Gastroesophageal sphincter (tissue), 4 donors: Measurements from ENCODE around the gene C6orf52. TPM values are rescaled to one million over a fixed set of nuclear protein-coding genes. Genes with fewer than 3 reads are reported as not detected.
"Not testable (repeated sequence)": the region's sequence is repeated elsewhere in the genome, so short reads cannot be mapped to it uniquely, and the experiment has no call there.

Source experiments
- ATAC-seq: fragments of 150-250 bp; one replicate; pipeline ENCODE4 v1.9.1; 2016; ENCODE audit warnings: mild to moderate bottlenecking, moderate library complexity
- H3K27ac ChIP-seq, 4 donors: fragments of 200-600 bp; sonication (generic) in 3 of 4; 1 replicate in 3 of 4; 2 replicates in 1 of 4; pipeline ENCODE4 v1.5.1; 2016 to 2019
- H3K27me3 ChIP-seq: fragments of 200-600 bp; sonication (generic); one replicate; pipeline ENCODE4 v1.5.1; 2019
- H3K36me3 ChIP-seq, 2 donors: fragments of 200-600 bp; sonication (generic); one replicate each; pipeline ENCODE4 v1.5.1; 2019; ENCODE audit warnings: control low read depth in 1 of 2
- H3K4me1 ChIP-seq, 3 donors: fragments of 200-600 bp; sonication (generic); 1 replicate in 2 of 3; 2 replicates in 1 of 3; pipeline ENCODE4 v1.5.1; 2016 to 2019; ENCODE audit warnings: control low read depth in 2 of 3
- H3K4me3 ChIP-seq, 2 donors: fragments of 200-600 bp; sonication (generic); one replicate each; pipeline ENCODE4 v1.5.1; 2019; ENCODE audit warnings: mild to moderate bottlenecking in 1 of 2, moderate library complexity in 1 of 2
- H3K9me3 ChIP-seq, 3 donors: fragments of 200-600 bp; sonication (generic); one replicate each; pipeline ENCODE4 v1.5.1; 2017 to 2019; ENCODE audit warnings: control low read depth in 2 of 3
- CTCF ChIP-seq, 4 experiments: fragments of 200-600 bp in 2 of 4; fragments of 450-650 bp in 2 of 4; sonication (generic) in 1 of 4; IDR thresholded peaks; one replicate each; pipeline ENCODE4 v1.5.1; 2017 to 2019; ENCODE audit warnings: antibody characterized with exemption in 4 of 4, mild to moderate bottlenecking in 2 of 4, moderate library complexity in 2 of 4
- EP300 ChIP-seq: sonication (generic); formaldehyde crosslinking; IDR thresholded peaks from one replicate; pipeline ENCODE4 v1.6.1; 2017; ENCODE audit warnings: antibody characterized with exemption, mild to moderate bottlenecking
- POLR2A ChIP-seq, 2 donors: fragments of 450-650 bp; IDR thresholded peaks; one replicate each; pipeline ENCODE4 v1.6.1; 2017; ENCODE audit warnings: antibody characterized with exemption in 2 of 2, mild to moderate bottlenecking in 2 of 2, moderate library complexity in 1 of 2
- POLR2AphosphoS5 ChIP-seq: sonication (generic); formaldehyde crosslinking; IDR thresholded peaks from one replicate; pipeline ENCODE4 v1.6.1; 2017; ENCODE audit warnings: antibody characterized with exemption
- WGBS, 2 donors: methylation state at CpG; one replicate each; pipeline ENCODE4 v1.1.5; 2018; ENCODE audit warnings: low coverage in 1 of 2; 5-methylcytosine and 5-hydroxymethylcytosine counted together
- total RNA-seq, 4 donors: library from RNA; depleted of rRNA; stranded (reverse); fragments of >200 nt; gene quantifications; one replicate each; pipeline ENCODE4 v1.1.0, GENCODE V29; 2016

C6orf52 gene
- total RNA-seq, 4 donors from 2014 or later: 2.5 TPM; not detected in 3

- no peak for ATAC-seq
Measured at GRCh38 chr6:10681795-10682194, 12.6 kb downstream of the C6orf52 start.

GRCh38 chr6:10678456-10678855 lies 16.0 kb downstream of the C6orf52 start:
- Histone ChIP-seq H3K4me3 (no peak overlapping the region), H3K27ac (no peak overlapping the region), H3K27me3 (no peaks in the 10 kb centered on the region), H3K36me3 (no peaks in the 10 kb centered on the region), H3K9me3 (no peaks in the 10 kb centered on the region), H3K4me1 (no peaks in the 10 kb centered on the region)
- 70 to 80% methylated on average over 2 to 4 of the region's 4 CpGs for WGBS, 2 donors
- no peak for ATAC-seq
- TF ChIP-seq POLR2A (IDR thresholded peaks at IDR 0.05) (no peak), POLR2AphosphoS5 (no peak), CTCF (IDR thresholded peaks at IDR 0.05) (no peak), EP300 (no peak)

More at GRCh38 chr6:10681795-10682194, 12.6 kb downstream of the C6orf52 start:
- Histone ChIP-seq H3K4me1 (no peaks in the 10 kb centered on the region), H3K27me3 (no peaks in the 10 kb centered on the region), H3K4me3 (no peak overlapping the region), H3K9me3 (no peaks in the 10 kb centered on the region), H3K36me3 (no peaks in the 10 kb centered on the region), H3K27ac (no peak overlapping the region)
- TF ChIP-seq POLR2A (IDR thresholded peaks at IDR 0.05) (no peak), CTCF (IDR thresholded peaks at IDR 0.05) (no peak), EP300 (no peak), POLR2AphosphoS5 (no peak)
- 63 to 66% methylated on average over 2 to 3 of the region's 3 CpGs for WGBS, 2 donors

- no peaks in the 10 kb centered on the region for H3K36me3 ChIP-seq
- WGBS, 2 donors: 90 to 92% methylated on average over 2 to 5 of the region's 7 CpGs
- TF ChIP-seq CTCF (IDR thresholded peaks at IDR 0.05): no peak
- no peaks in the 10 kb centered on the region for H3K27me3 ChIP-seq
- no peaks in the 10 kb centered on the region for H3K4me1 ChIP-seq
- no peak overlapping the region for H3K27ac ChIP-seq
- no peak for ATAC-seq
- H3K9me3 ChIP-seq: no peaks in the 10 kb centered on the region
- no peak overlapping the region for H3K4me3 ChIP-seq
Measured at GRCh38 chr6:10676403-10676802, 18.0 kb downstream of the C6orf52 start.

- no peaks in the 10 kb centered on the region for H3K36me3 ChIP-seq
- H3K4me1 ChIP-seq: no peaks in the 10 kb centered on the region
- WGBS, 2 donors: 51 to 85% methylated on average over 2 of the region's 6 CpGs
- H3K9me3 ChIP-seq: no peaks in the 10 kb centered on the region
- TF ChIP-seq CTCF (IDR thresholded peaks at IDR 0.05) (no peak), POLR2AphosphoS5 (no peak), POLR2A (IDR thresholded peaks at IDR 0.05) (no peak), EP300 (no peak)
- no peaks in the 10 kb centered on the region for H3K27me3 ChIP-seq
- ATAC-seq: no peak
- H3K4me3 ChIP-seq: no peak overlapping the region
- no peak overlapping the region for H3K27ac ChIP-seq
Measured at GRCh38 chr6:10668126-10668917, 26.1 kb downstream of the C6orf52 start.

- not testable (repeated sequence) for H3K9me3 ChIP-seq, H3K36me3 ChIP-seq, H3K27me3 ChIP-seq, H3K4me1 ChIP-seq, H3K4me3 ChIP-seq, ATAC-seq, H3K27ac ChIP-seq
- 47% methylated on average over 1 of the region's 1 CpG; no CpG with 5 or more reads in 1 of the 2 donors for WGBS, 2 donors
Measured at GRCh38 chr6:10665595-10665994, 28.8 kb downstream of the C6orf52 start.
